Liver (tissue), 9 donors: ENCODE data around the gene TSPY8. TPM values are rescaled to one million over a fixed set of nuclear protein-coding genes. Genes with fewer than 3 reads are reported as not detected.
"Not testable (repeated sequence)": the region's sequence is repeated elsewhere in the genome, so short reads cannot be mapped to it uniquely, and the experiment has no call there.

Source experiments
- DNase-seq: peaks from one replicate; pipeline ENCODE4 v3.0.0-alpha.2; 2017; ENCODE audit warnings: low spot score
- H3K27ac ChIP-seq, 2 donors: one replicate each; pipeline ENCODE4 v1.7.0; 2013; ENCODE audit warnings: inconsistent platforms in 2 of 2, low read length in 2 of 2, control low read depth in 1 of 2, low read depth in 1 of 2, mild to moderate bottlenecking in 1 of 2
- H3K27me3 ChIP-seq, 4 donors: one replicate each; pipeline versions ENCODE4 v1.6.1 to v1.7.0; 2013; ENCODE audit warnings: low read length in 3 of 4, inconsistent platforms in 1 of 4, mild to moderate bottlenecking in 1 of 4, moderate library complexity in 1 of 4; ENCODE audit not compliant: control insufficient read depth in 4 of 4, insufficient read depth in 4 of 4
- H3K36me3 ChIP-seq, 4 donors: one replicate each; pipeline versions ENCODE4 v1.6.1 to v1.7.0; 2013; ENCODE audit warnings: low read length in 3 of 4, mild to moderate bottlenecking in 3 of 4, low read depth in 1 of 4, moderate library complexity in 1 of 4; ENCODE audit not compliant: control insufficient read depth in 4 of 4, insufficient read depth in 3 of 4
- H3K4me1 ChIP-seq, 4 donors: one replicate each; pipeline versions ENCODE4 v1.6.1 to v1.7.0; 2013; ENCODE audit warnings: low read length in 3 of 4, mild to moderate bottlenecking in 3 of 4, moderate library complexity in 1 of 4; ENCODE audit not compliant: control insufficient read depth in 4 of 4, insufficient read depth in 4 of 4
- H3K4me3 ChIP-seq, 3 donors: one replicate each; pipeline versions ENCODE4 v1.6.1 to v1.7.0; 2013; ENCODE audit warnings: low read length in 3 of 3, control low read depth in 1 of 3, low read depth in 1 of 3, mild to moderate bottlenecking in 1 of 3
- H3K9ac ChIP-seq, 2 donors: one replicate each; pipeline ENCODE4 v1.7.0; 2013; ENCODE audit warnings: low read length in 2 of 2, mild to moderate bottlenecking in 2 of 2, moderate library complexity in 2 of 2, control low read depth in 1 of 2, low read depth in 1 of 2
- H3K9me3 ChIP-seq, 4 donors: one replicate each; pipeline versions ENCODE4 v1.6.1 to v1.7.0; 2013; ENCODE audit warnings: low read length in 3 of 4; ENCODE audit not compliant: control insufficient read depth in 4 of 4
- ATF3 ChIP-seq: IDR thresholded peaks from 2 replicates; pipeline ENCODE4 v1.6.1; 2016; ENCODE audit warnings: antibody characterized with exemption
- CTCF ChIP-seq: fragments of 150-350 bp; IDR thresholded peaks from 2 replicates; pipeline ENCODE4 v1.5.1; 2017; ENCODE audit warnings: improper control_type of control experiment, low read depth, low read length; ENCODE audit not compliant: missing input control
- EGR1 ChIP-seq, 2 donors: IDR thresholded peaks; 2 replicates each; pipeline ENCODE4 v1.6.1; 2016 to 2018; ENCODE audit warnings: antibody characterized with exemption in 2 of 2, low read depth in 2 of 2
- FOXA1 ChIP-seq: IDR thresholded peaks from 2 replicates; pipeline ENCODE4 v1.6.1; 2016; ENCODE audit warnings: antibody characterized with exemption
- GABPA ChIP-seq, 2 donors: IDR thresholded peaks in 1 of 2; conservative IDR thresholded peaks in 1 of 2; 2 replicates each; pipeline ENCODE4 v1.6.1; 2016; ENCODE audit warnings: antibody characterized with exemption in 2 of 2, mild to moderate bottlenecking in 1 of 2, moderate library complexity in 1 of 2
- HNF4A ChIP-seq, 2 donors: conservative IDR thresholded peaks; 2 replicates each; pipeline ENCODE4 v1.6.1; 2016; ENCODE audit warnings: antibody characterized with exemption in 2 of 2, mild to moderate bottlenecking in 2 of 2
- HNF4G ChIP-seq: IDR thresholded peaks from 2 replicates; pipeline ENCODE4 v1.6.1; 2016; ENCODE audit warnings: antibody characterized with exemption
- JUND ChIP-seq, 2 donors: IDR thresholded peaks; 2 replicates each; pipeline ENCODE4 v1.6.1; 2016; ENCODE audit warnings: antibody characterized with exemption in 2 of 2
- NR2F2 ChIP-seq: IDR thresholded peaks from 2 replicates; pipeline ENCODE4 v1.6.1; 2016; ENCODE audit warnings: antibody characterized with exemption
- RAD21 ChIP-seq, 2 donors: IDR thresholded peaks; 2 replicates each; pipeline ENCODE4 v1.6.1; 2016; ENCODE audit warnings: antibody characterized with exemption in 2 of 2, mild to moderate bottlenecking in 2 of 2
- REST ChIP-seq: IDR thresholded peaks from 2 replicates; pipeline ENCODE4 v1.6.1; 2016; ENCODE audit warnings: antibody characterized with exemption, mild to moderate bottlenecking
- SP1 ChIP-seq: IDR thresholded peaks from 2 replicates; pipeline ENCODE4 v1.6.1; 2018; ENCODE audit warnings: antibody characterized with exemption, mild to moderate bottlenecking
- TAF1 ChIP-seq: conservative IDR thresholded peaks from 2 replicates; pipeline ENCODE4 v1.6.1; 2016; ENCODE audit warnings: antibody characterized with exemption, mild to moderate bottlenecking
- YY1 ChIP-seq: IDR thresholded peaks from 2 replicates; pipeline ENCODE4 v1.6.1; 2016; ENCODE audit warnings: antibody characterized with exemption, mild to moderate bottlenecking
- whole genome bisulfite sequencing: extraction: QIAGEN DNeasy Blood & Tissue Kit; methylation state at CpG from one replicate; pipeline ENCODE4 v1.1.7; 2013; 5-methylcytosine and 5-hydroxymethylcytosine counted together
- polyA plus RNA-seq, 2 donors: library from polyadenylated mRNA; stranded (reverse) in 1 of 2; unstranded in 1 of 2; fragments of 200-250 nt in 1 of 2; fragments of >200 nt in 1 of 2; fragmentation: Nextera tagmentation in 1 of 2; extraction: Ambion mirVana in 1 of 2; gene quantifications; one replicate each; pipeline versions ENCODE4 v1.2.1 to v1.2.3, GENCODE V29; 2013 to 2015
- total RNA-seq, 2 donors: library from RNA; depleted of rRNA; stranded (reverse); fragments of >200 nt; gene quantifications; one replicate each; pipeline ENCODE4 v1.2.3, GENCODE V29; 2014
- donor health status: healthy.
- donor health status: healthy.
- donor health status: healthy.
- donor health status: healthy.
- donor health status: healthy.

TSPY8 gene
- total RNA-seq (not detected), polyA plus RNA-seq (not detected)

- not testable (repeated sequence) for H3K27me3 ChIP-seq, H3K27ac ChIP-seq, H3K9me3 ChIP-seq, H3K4me3 ChIP-seq, H3K9ac ChIP-seq, H3K4me1 ChIP-seq, H3K36me3 ChIP-seq, DNase-seq
- WGBS = 67% methylated on average over 6 of the region's 25 CpGs
Observed at GRCh38 chrY:9357497-9357896, at the start of gene TSPY8. TSS of gene TSPY8 (plus strand) at chrY:9357797. CDS start at chrY:9357843, 46 bp downstream.

GRCh38 chrY:9320996-9321395 is 36.6 kb upstream of the TSPY8 start:
- no peak for DNase-seq
- no peaks in the 10 kb centered on the region for H3K9me3 ChIP-seq
- no peak overlapping the region for H3K4me3 ChIP-seq
- TF ChIP-seq JUND (IDR thresholded peaks at IDR 0.05) (no peak), TAF1 (no peak), RAD21 (IDR thresholded peaks at IDR 0.05) (no peak), GABPA (IDR thresholded peaks at IDR 0.05 in 1 of 2, conservative IDR thresholded peaks at IDR 0.05 in 1 of 2) (no peak), FOXA1 (no peak), SP1 (no peak), EGR1 (IDR thresholded peaks at IDR 0.05; ENCODE audit: low read depth in 2 of 2) (no peak), HNF4A (conservative IDR thresholded peaks at IDR 0.05) (no peak), ATF3 (no peak), CTCF (no peak), REST (no peak), NR2F2 (no peak), YY1 (no peak), HNF4G (no peak)
- no peak overlapping the region for H3K27ac ChIP-seq
- no peaks in the 10 kb centered on the region for H3K36me3 ChIP-seq
- no peaks in the 10 kb centered on the region for H3K4me1 ChIP-seq
- no peaks in the 10 kb centered on the region for H3K27me3 ChIP-seq
- H3K9ac ChIP-seq = no peak overlapping the region
- WGBS = 58% methylated on average over 7 of the region's 7 CpGs

GRCh38 chrY:9337164-9337563 is 20.4 kb upstream of the TSPY8 start, which contains the start of gene TSPY4:
TSS of gene TSPY4 (plus strand) at chrY:9337464. CDS start at chrY:9337510, 46 bp downstream.
- not testable (repeated sequence) for H3K4me3 ChIP-seq, H3K9me3 ChIP-seq, H3K9ac ChIP-seq, H3K27me3 ChIP-seq, H3K4me1 ChIP-seq, H3K36me3 ChIP-seq, DNase-seq, H3K27ac ChIP-seq
- WGBS = 78% methylated on average over 13 of the region's 26 CpGs

- not testable (repeated sequence) for H3K27me3 ChIP-seq, H3K4me3 ChIP-seq, H3K4me1 ChIP-seq, H3K9ac ChIP-seq, H3K27ac ChIP-seq, H3K36me3 ChIP-seq, DNase-seq, H3K9me3 ChIP-seq
- 77% methylated on average over 13 of the region's 26 CpGs for WGBS
Observed at GRCh38 chrY:9396527-9396926, 38.9 kb downstream of the TSPY8 start.

- no CpG with 5 or more reads among the region's 26 CpGs for WGBS
- H3K27ac ChIP-seq, H3K36me3 ChIP-seq, H3K4me1 ChIP-seq, H3K27me3 ChIP-seq, H3K9ac ChIP-seq, H3K9me3 ChIP-seq, DNase-seq, H3K4me3 ChIP-seq: not testable (repeated sequence)
Observed at GRCh38 chrY:9398121-9398520, 40.5 kb downstream of the TSPY8 start, which contains the start of gene TSPY3. TSS of gene TSPY3 (plus strand) at chrY:9398421. CDS start at chrY:9398467, 46 bp downstream.
